Keratinocyte (primary cell): ENCODE measurements around the gene SLC22A3. TPM values are rescaled to one million over a fixed set of nuclear protein-coding genes. Genes with fewer than 3 reads are reported as not detected.

Experiments
- DNase-seq: peaks from one replicate; pipeline ENCODE4 v3.0.0-alpha.2; 2011; ENCODE audit warnings: low read depth, missing footprints, low spot score
- FAIRE-seq: peaks from 2 replicates; lab custom pipeline; 2011; peaks lifted over from hg19 to GRCh38; lab: Jason Lieb, UNC
- H2AFZ ChIP-seq: 2 replicates; pipeline ENCODE4 v1.6.0; 2012; ENCODE audit warnings: low read length, control low read depth, inconsistent platforms; ENCODE audit not compliant: control insufficient read depth
- H3K27ac ChIP-seq: 2 replicates; pipeline ENCODE4 v1.5.1; 2011; ENCODE audit warnings: low read length; ENCODE audit not compliant: control insufficient read depth, insufficient read depth
- H3K27me3 ChIP-seq: 3 replicates; pipeline ENCODE4 v1.6.0; 2011; ENCODE audit warnings: low read length; ENCODE audit not compliant: control insufficient read depth, insufficient read depth; ENCODE audit errors: extremely low read depth
- H3K36me3 ChIP-seq, 2 experiments: 2 replicates in 1 of 2; 3 replicates in 1 of 2; pipeline ENCODE4 v1.5.1; 2011; ENCODE audit warnings: low read length in 2 of 2, mild to moderate bottlenecking in 1 of 2; ENCODE audit not compliant: control insufficient read depth in 2 of 2, insufficient read depth in 2 of 2; ENCODE audit errors: extremely low read depth in 1 of 2
- H3K4me1 ChIP-seq: 3 replicates; pipeline ENCODE4 v1.5.1; 2011; ENCODE audit warnings: low read length; ENCODE audit not compliant: control insufficient read depth, insufficient read depth; ENCODE audit errors: extremely low read depth
- H3K4me2 ChIP-seq: 3 replicates; pipeline ENCODE4 v1.6.0; 2011; ENCODE audit warnings: low read depth, low read length; ENCODE audit not compliant: control insufficient read depth, insufficient read depth; ENCODE audit errors: extremely low read depth
- H3K4me3 ChIP-seq, 3 experiments: fragments of 200-600 bp in 1 of 3; sonication (generic) in 1 of 3; 2 replicates in 2 of 3; 3 replicates in 1 of 3; pipeline ENCODE4 v1.5.1; 2011 to 2016; ENCODE audit warnings: low read length in 3 of 3, mild to moderate bottlenecking in 3 of 3, control low read depth in 2 of 3, inconsistent platforms in 1 of 3, low read depth in 1 of 3, mixed read lengths in 1 of 3, mixed run types in 1 of 3, moderate library complexity in 1 of 3; ENCODE audit not compliant: control insufficient read depth in 2 of 3, insufficient read depth in 2 of 3; ENCODE audit errors: extremely low read depth in 1 of 3
- H3K79me2 ChIP-seq: 2 replicates; pipeline ENCODE4 v1.6.0; 2012; ENCODE audit warnings: low read length; ENCODE audit not compliant: control insufficient read depth, insufficient read depth
- H3K9ac ChIP-seq: 3 replicates; pipeline ENCODE4 v1.6.0; 2011; ENCODE audit warnings: low read length; ENCODE audit not compliant: control insufficient read depth, insufficient read depth; ENCODE audit errors: extremely low read depth
- H3K9me1 ChIP-seq: 3 replicates; pipeline ENCODE4 v1.6.0; 2011; ENCODE audit warnings: low read length; ENCODE audit not compliant: control insufficient read depth, insufficient read depth; ENCODE audit errors: extremely low read depth
- H3K9me3 ChIP-seq: 2 replicates; pipeline ENCODE4 v1.5.1; 2012; ENCODE audit warnings: low read depth, low read length; ENCODE audit not compliant: control insufficient read depth
- H4K20me1 ChIP-seq: 3 replicates; pipeline ENCODE4 v1.6.0; 2011; ENCODE audit warnings: low read length; ENCODE audit not compliant: control insufficient read depth, insufficient read depth; ENCODE audit errors: extremely low read depth
- EZH2 ChIP-seq: IDR thresholded peaks from one replicate; pipeline ENCODE4 v1.6.1; 2012; ENCODE audit warnings: inconsistent platforms, mild to moderate bottlenecking, low read length, moderate library complexity
- dilution Hi-C: fragments of 300-500 bp; cut with MboI; formaldehyde crosslinking; loops from one replicate; pipeline ENCODE4 v1.7.0; 2020; ENCODE audit warnings: low sequenced_read_pairs; ENCODE audit not compliant: extremely low pct_ligation_motif_present
- polyA plus RNA-seq, 5 experiments: library from polyadenylated mRNA; depleted of rRNA in 3 of 5; stranded (reverse) in 3 of 5; stranded (forward) in 1 of 5; unstranded in 1 of 5; fragments of >200 nt; gene quantifications; 1 replicate in 1 of 5; 2 replicates in 3 of 5; 3 replicates in 1 of 5; pipeline versions ENCODE4 v1.2.1 to v1.2.3, GENCODE V29; 2011 to 2012; ENCODE audit warnings: missing spikeins in 2 of 5, low read depth in 1 of 5, low replicate concordance in 1 of 5
- TF ChIP-seq, protein P1 (sequence below), 3 experiments: IDR thresholded peaks in 1 of 3; conservative IDR thresholded peaks in 1 of 3; optimal IDR thresholded peaks in 1 of 3; 2 replicates in 2 of 3; 3 replicates in 1 of 3; pipeline versions ENCODE3 to v1.5.1; 2011; ENCODE audit warnings: low read length in 3 of 3, mild to moderate bottlenecking in 3 of 3, moderate library complexity in 2 of 3, control low read depth in 1 of 3, inconsistent platforms in 1 of 3; ENCODE audit not compliant: insufficient read depth in 2 of 3; ENCODE audit errors: extremely low read depth in 1 of 3

Gene SLC22A3
- polyA plus RNA-seq, 1 donor (not counting 4 experiments of a cell fraction or from before 2014, with no cell fraction given) = 1.8 TPM

GRCh38 chr6:160489091-160489490 is 140.9 kb downstream of the SLC22A3 start:
- Histone ChIP-seq H3K4me1 (no peaks in the 10 kb centered on the region), H3K9ac (no peak overlapping the region), H3K9me1 (no peaks in the 10 kb centered on the region), H3K4me2 (no peak overlapping the region), H3K27ac (no peak overlapping the region), H3K79me2 (no peaks in the 10 kb centered on the region), H3K27me3 (no peaks in the 10 kb centered on the region), H3K4me3 (no peak overlapping the region), H3K36me3 (no peaks in the 10 kb centered on the region), H3K9me3 (no peaks in the 10 kb centered on the region), H2AFZ (no peak overlapping the region), H4K20me1 (no peaks in the 10 kb centered on the region)
- TF ChIP-seq, protein P1, sequence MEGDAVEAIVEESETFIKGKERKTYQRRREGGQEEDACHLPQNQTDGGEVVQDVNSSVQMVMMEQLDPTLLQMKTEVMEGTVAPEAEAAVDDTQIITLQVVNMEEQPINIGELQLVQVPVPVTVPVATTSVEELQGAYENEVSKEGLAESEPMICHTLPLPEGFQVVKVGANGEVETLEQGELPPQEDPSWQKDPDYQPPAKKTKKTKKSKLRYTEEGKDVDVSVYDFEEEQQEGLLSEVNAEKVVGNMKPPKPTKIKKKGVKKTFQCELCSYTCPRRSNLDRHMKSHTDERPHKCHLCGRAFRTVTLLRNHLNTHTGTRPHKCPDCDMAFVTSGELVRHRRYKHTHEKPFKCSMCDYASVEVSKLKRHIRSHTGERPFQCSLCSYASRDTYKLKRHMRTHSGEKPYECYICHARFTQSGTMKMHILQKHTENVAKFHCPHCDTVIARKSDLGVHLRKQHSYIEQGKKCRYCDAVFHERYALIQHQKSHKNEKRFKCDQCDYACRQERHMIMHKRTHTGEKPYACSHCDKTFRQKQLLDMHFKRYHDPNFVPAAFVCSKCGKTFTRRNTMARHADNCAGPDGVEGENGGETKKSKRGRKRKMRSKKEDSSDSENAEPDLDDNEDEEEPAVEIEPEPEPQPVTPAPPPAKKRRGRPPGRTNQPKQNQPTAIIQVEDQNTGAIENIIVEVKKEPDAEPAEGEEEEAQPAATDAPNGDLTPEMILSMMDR (optimal IDR thresholded peaks at IDR 0.05 in 1 of 3, IDR thresholded peaks at IDR 0.05 in 1 of 3, conservative IDR thresholded peaks at IDR 0.05 in 1 of 3; ENCODE audit: extremely low read depth in 1 of 3, insufficient read depth in 2 of 3, low read length in 3 of 3) = no peak
- DNase-seq (no peak), FAIRE-seq (no peak)
- dilution Hi-C loops = no loop called here

DNA sequence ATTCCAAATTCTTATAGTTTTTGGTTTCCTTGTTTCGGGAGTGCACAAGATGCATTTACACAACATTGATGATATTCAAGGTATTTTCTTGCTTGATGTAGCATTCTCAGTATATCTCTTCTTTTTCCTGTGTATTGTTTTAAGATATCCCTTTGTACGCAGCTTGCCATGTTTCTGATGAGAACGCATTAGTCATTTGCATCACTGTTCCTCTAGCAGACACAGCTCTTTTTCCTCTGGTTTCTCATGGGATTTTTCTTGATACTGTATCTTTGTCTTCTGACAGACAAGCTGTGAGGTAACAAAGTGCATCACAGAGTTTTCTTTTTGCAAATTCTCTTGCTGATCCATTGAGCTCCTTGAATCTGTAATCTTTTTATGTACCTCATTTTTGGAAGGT is 146.4 kb downstream of the SLC22A3 start:
- dilution Hi-C loops = no loop called here
- Histone ChIP-seq H4K20me1 (no peaks in the 10 kb centered on the region), H3K9ac (no peak overlapping the region), H3K4me3 (no peak overlapping the region), H3K79me2 (no peaks in the 10 kb centered on the region), H3K4me2 (no peak overlapping the region), H3K9me1 (no peaks in the 10 kb centered on the region), H3K4me1 (no peaks in the 10 kb centered on the region), H3K9me3 (no peaks in the 10 kb centered on the region), H3K27me3 (no peaks in the 10 kb centered on the region), H3K27ac (no peak overlapping the region), H3K36me3 (no peaks in the 10 kb centered on the region), H2AFZ (no peak overlapping the region)
- no peak for DNase-seq
- FAIRE-seq = no peak
- TF ChIP-seq, protein P1 (optimal IDR thresholded peaks at IDR 0.05 in 1 of 3, IDR thresholded peaks at IDR 0.05 in 1 of 3, conservative IDR thresholded peaks at IDR 0.05 in 1 of 3; ENCODE audit: extremely low read depth in 1 of 3, insufficient read depth in 2 of 3, low read length in 3 of 3) = no peak
- TF ChIP-seq EZH2 = no peak
